ENCODE data around the gene AOPEP.

AOPEP gene

DNA sequence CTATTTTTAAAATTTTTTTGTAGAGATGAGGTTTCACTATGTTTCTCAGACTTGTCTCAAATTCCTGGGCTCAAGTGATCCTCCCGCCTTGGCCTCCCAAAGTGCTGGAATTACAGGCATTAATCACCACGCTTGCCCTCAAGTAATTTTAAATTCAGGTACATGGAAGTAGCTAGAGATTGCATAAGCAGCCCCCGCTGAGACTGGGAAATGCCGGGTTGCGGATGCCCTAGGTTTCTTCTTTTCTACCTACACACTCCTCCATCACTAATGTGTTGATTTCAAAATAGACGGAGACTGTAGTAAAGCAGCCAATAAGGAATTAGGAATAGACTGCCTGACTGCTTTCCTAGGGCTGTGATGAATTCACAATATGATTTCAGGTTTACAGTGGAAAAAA is 388.6 kb downstream of the AOPEP start:
- Histone ChIP-seq H3K4me2 (ENCODE audit: low read depth, low read length, poor library complexity, severe bottlenecking) (no peak overlapping the region), H3K79me2 (ENCODE audit: insufficient read depth, low read length) (no peaks in the 10 kb centered on the region), H3K9ac (ENCODE audit: low read length) (no peak overlapping the region), H3F3A (ENCODE audit: insufficient read depth) (no peaks in the 10 kb centered on the region), H3K4me3 (ENCODE audit: insufficient read depth, low read length, poor library complexity, severe bottlenecking) (no peak overlapping the region), H2AFZ (ENCODE audit: low read depth, low read length, severe bottlenecking) (no peak overlapping the region), H4K20me1 (ENCODE audit: low read depth, low read length) (no peaks in the 10 kb centered on the region), H3K9me2 (replicated peaks; ENCODE audit: insufficient read depth, low read length) (no peaks in the 10 kb centered on the region), H3K27ac (ENCODE audit: low read depth, low read length) (no peak overlapping the region), H3K36me3 (ENCODE audit: low read length) (no peaks in the 10 kb centered on the region), H3K9me3 (ENCODE audit: insufficient read depth, low read length) (no peaks in the 10 kb centered on the region), H3K27me3 (ENCODE audit: low read length) (no peaks in the 10 kb centered on the region)
- no peak for TF ChIP-seq EZH2phosphoT487 (conservative IDR thresholded peaks at IDR 0.05; ENCODE audit: low read length)
- TF ChIP-seq, protein P1, sequence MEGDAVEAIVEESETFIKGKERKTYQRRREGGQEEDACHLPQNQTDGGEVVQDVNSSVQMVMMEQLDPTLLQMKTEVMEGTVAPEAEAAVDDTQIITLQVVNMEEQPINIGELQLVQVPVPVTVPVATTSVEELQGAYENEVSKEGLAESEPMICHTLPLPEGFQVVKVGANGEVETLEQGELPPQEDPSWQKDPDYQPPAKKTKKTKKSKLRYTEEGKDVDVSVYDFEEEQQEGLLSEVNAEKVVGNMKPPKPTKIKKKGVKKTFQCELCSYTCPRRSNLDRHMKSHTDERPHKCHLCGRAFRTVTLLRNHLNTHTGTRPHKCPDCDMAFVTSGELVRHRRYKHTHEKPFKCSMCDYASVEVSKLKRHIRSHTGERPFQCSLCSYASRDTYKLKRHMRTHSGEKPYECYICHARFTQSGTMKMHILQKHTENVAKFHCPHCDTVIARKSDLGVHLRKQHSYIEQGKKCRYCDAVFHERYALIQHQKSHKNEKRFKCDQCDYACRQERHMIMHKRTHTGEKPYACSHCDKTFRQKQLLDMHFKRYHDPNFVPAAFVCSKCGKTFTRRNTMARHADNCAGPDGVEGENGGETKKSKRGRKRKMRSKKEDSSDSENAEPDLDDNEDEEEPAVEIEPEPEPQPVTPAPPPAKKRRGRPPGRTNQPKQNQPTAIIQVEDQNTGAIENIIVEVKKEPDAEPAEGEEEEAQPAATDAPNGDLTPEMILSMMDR (IDR thresholded peaks at IDR 0.05; ENCODE audit: insufficient read depth, low read length, poor library complexity, severe bottlenecking): no peak

DNA sequence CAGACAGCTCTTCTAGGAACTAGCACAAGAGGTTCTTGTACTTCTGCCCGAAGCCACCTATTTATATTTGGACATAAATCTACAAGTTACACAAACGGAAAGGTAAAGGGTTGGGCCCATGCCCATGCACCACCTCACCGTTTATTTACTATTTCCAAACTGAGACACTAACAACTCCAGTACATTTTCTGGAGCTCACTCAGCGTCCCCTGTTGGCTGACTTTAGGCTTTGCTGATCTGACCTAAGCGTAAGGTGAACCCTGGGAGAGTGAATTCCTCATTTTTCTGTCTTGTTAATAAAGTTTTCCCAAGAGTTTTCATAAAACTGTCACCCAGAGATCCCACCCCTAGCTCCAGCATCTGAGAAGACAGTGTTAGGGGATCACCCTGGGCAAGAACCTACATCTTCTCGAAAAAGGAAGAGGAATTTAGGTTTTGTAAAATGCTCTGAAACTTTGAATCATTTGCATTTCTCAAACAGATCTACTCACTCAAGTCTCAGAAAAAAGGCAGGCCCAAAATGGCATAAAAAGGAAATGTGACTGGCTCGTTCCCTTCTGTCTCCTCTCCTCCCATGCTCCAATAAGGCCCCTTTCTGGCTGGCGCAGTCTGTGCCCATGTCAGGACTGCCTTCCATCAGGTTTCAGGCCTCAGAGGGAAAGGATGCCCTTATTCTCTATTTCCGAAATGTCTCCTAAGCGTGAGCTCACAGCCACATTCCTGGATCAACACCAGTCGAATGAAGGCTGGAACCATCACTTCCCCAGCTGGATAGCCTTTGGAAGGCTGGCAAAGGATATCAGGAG is 389.7 kb downstream of the AOPEP start:
- Histone ChIP-seq H3K9ac (ENCODE audit: low read length) (no peak overlapping the region), H3K27ac (ENCODE audit: low read depth, low read length) (no peak overlapping the region), H3K27me3 (ENCODE audit: low read length) (no peaks in the 10 kb centered on the region), H4K20me1 (ENCODE audit: low read depth, low read length) (no peaks in the 10 kb centered on the region), H3K9me2 (replicated peaks; ENCODE audit: insufficient read depth, low read length) (no peaks in the 10 kb centered on the region), H3K4me2 (ENCODE audit: low read depth, low read length, poor library complexity, severe bottlenecking) (no peak overlapping the region), H3K4me3 (ENCODE audit: insufficient read depth, low read length, poor library complexity, severe bottlenecking) (no peak overlapping the region), H3K9me3 (ENCODE audit: insufficient read depth, low read length) (no peaks in the 10 kb centered on the region), H3K79me2 (ENCODE audit: insufficient read depth, low read length) (no peaks in the 10 kb centered on the region), H3F3A (ENCODE audit: insufficient read depth) (no peaks in the 10 kb centered on the region), H3K36me3 (ENCODE audit: low read length) (no peaks in the 10 kb centered on the region), H2AFZ (ENCODE audit: low read depth, low read length, severe bottlenecking) (no peak overlapping the region)
- no peak for TF ChIP-seq EZH2phosphoT487 (conservative IDR thresholded peaks at IDR 0.05; ENCODE audit: low read length)
- TF ChIP-seq, protein P1 (IDR thresholded peaks at IDR 0.05; ENCODE audit: insufficient read depth, low read length, poor library complexity, severe bottlenecking): no peak

DNA sequence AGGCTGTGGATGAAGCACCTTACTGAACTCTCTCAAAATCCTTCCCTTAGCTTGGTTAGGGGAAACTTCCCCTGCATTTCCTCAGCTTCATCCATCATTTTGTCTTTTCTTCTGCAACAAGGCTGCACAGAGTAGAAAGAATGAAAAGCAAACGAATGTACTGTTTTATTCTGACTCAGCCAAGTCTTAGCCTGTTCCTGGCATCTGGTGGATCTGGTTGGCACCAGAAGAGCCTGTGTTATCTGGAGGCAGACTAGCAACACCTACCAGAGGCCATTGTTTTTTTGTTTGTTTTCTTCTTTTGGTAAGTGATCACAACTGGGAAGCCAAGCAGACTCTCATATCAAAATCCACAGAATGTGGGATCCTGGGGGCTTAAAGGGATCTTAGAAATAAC is 390.3 kb downstream of the AOPEP start:
- Histone ChIP-seq H3K4me3 (ENCODE audit: insufficient read depth, low read length, poor library complexity, severe bottlenecking) (no peak overlapping the region), H3K9me3 (ENCODE audit: insufficient read depth, low read length) (no peaks in the 10 kb centered on the region), H3K27me3 (ENCODE audit: low read length) (no peaks in the 10 kb centered on the region), H2AFZ (ENCODE audit: low read depth, low read length, severe bottlenecking) (no peak overlapping the region), H3K4me2 (ENCODE audit: low read depth, low read length, poor library complexity, severe bottlenecking) (no peak overlapping the region), H3K36me3 (ENCODE audit: low read length) (no peaks in the 10 kb centered on the region), H3K79me2 (ENCODE audit: insufficient read depth, low read length) (no peaks in the 10 kb centered on the region), H3F3A (ENCODE audit: insufficient read depth) (no peaks in the 10 kb centered on the region), H3K9me2 (replicated peaks; ENCODE audit: insufficient read depth, low read length) (no peaks in the 10 kb centered on the region), H4K20me1 (ENCODE audit: low read depth, low read length) (no peaks in the 10 kb centered on the region), H3K27ac (ENCODE audit: low read depth, low read length) (no peak overlapping the region), H3K9ac (ENCODE audit: low read length) (no peak overlapping the region)
- no peak for TF ChIP-seq EZH2phosphoT487 (conservative IDR thresholded peaks at IDR 0.05; ENCODE audit: low read length)
- TF ChIP-seq, protein P1 (IDR thresholded peaks at IDR 0.05; ENCODE audit: insufficient read depth, low read length, poor library complexity, severe bottlenecking): no peak

Data from SU-DHL-6 (cell line).